ES-I3 (cell line): ENCODE data around the gene PLAU.
"Not testable (repeated sequence)": the region's sequence is repeated elsewhere in the genome, so short reads cannot be mapped to it uniquely, and the experiment has no call there.

Experiments used
- H3K36me3 ChIP-seq: 2 replicates; pipeline ENCODE4 v1.6.1; 2013; ENCODE audit warnings: mild to moderate bottlenecking, low read length, control low read depth, moderate library complexity; ENCODE audit not compliant: insufficient read depth
- H3K4me1 ChIP-seq: 2 replicates; pipeline ENCODE4 v1.6.1; 2013; ENCODE audit warnings: mild to moderate bottlenecking, control low read depth, low read length; ENCODE audit not compliant: insufficient read depth
- H3K9ac ChIP-seq: 2 replicates; pipeline ENCODE4 v1.6.1; 2013; ENCODE audit warnings: low read depth, mild to moderate bottlenecking, low read length, moderate library complexity
- H3K9me3 ChIP-seq: 2 replicates; pipeline ENCODE4 v1.6.1; 2013; ENCODE audit warnings: mild to moderate bottlenecking, low read length, moderate library complexity; ENCODE audit not compliant: control insufficient read depth, insufficient read depth

PLAU gene

DNA sequence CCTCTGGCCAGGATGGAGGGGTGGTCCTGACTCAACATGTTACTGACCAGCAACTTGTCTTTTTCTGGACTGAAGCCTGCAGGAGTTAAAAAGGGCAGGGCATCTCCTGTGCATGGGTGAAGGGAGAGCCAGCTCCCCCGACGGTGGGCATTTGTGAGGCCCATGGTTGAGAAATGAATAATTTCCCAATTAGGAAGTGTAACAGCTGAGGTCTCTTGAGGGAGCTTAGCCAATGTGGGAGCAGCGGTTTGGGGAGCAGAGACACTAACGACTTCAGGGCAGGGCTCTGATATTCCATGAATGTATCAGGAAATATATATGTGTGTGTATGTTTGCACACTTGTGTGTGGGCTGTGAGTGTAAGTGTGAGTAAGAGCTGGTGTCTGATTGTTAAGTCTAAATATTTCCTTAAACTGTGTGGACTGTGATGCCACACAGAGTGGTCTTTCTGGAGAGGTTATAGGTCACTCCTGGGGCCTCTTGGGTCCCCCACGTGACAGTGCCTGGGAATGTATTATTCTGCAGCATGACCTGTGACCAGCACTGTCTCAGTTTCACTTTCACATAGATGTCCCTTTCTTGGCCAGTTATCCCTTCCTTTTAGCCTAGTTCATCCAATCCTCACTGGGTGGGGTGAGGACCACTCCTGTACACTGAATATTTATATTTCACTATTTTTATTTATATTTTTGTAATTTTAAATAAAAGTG, 6.0 kb downstream of the PLAU start:
- Histone ChIP-seq H3K9ac (no peak overlapping the region), H3K4me1 (peaks cover 20% of the 10 kb centered on the region; the same call in 1 of the 2 replicates), H3K9me3 (no peaks in the 10 kb centered on the region), H3K36me3 (peaks cover 6% of the 10 kb centered on the region)

DNA sequence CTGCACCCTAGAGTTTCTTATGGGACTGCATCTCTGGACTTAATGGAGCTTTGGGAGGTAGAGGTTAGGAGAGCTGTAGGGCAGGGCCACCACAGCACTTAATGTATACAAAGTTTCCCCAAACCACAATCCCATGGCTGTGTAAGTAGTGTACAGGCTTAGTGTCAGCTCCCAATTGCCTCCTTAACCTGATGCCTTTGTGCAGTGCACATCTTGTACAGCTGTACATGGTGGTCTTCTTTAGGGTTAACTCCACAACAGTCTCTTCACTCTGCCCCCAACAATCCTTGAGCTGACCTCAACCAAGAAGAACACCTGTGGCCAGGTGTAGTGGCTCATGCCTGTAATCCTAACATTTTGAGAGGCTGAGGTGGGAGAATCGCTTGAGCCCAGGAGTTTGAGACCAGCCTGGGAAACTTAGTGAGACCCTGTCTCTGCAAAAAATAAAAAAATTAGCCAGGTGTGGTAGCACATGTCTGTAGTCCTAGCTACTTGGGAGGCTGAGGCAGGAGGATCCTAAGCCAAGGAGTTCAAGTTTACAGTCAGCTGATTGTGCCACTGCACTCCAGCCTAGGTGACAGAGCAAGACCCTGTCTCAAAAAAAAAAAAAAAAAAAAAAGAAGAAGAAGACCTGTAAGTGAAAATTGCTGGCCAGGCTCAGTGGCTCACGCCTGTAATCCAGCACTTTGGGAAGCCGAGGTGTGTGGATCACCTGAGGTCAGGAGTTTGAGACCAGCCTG, 6.8 kb downstream of the PLAU start:
- H3K9ac ChIP-seq: no peak overlapping the region
- peaks cover 6% of the 10 kb centered on the region for H3K36me3 ChIP-seq
- H3K9me3 ChIP-seq: no peaks in the 10 kb centered on the region
- peaks cover 20% of the 10 kb centered on the region; the same call in 1 of the 2 replicates for H3K4me1 ChIP-seq

DNA sequence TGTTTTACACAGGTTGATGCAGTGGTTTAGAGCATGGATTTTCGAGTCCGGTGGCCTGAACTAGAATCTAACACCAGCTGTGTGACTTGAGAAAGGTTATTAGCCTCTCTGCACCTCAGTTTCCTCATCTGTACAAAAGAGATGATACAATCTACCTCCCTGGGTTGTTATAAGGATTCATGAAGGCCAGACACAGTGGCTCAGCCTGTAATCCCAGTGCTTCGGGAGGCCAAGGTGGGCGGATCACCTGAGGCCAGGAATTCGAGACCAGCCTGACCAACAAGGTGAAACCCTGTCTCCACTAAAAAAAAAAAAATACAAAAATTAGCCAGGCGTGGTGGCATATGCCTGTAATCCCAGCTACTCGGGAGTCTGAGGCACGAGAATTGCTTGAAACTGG, 8.5 kb downstream of the PLAU start:
- H3K4me1 ChIP-seq: peaks cover 22% of the 10 kb centered on the region
- H3K9ac ChIP-seq, H3K9me3 ChIP-seq, H3K36me3 ChIP-seq: not testable (repeated sequence)

GRCh38 chr10:73920089-73920488, 9.2 kb downstream of the PLAU start:
- Histone ChIP-seq H3K4me1 (peaks cover 21% of the 10 kb centered on the region), H3K9ac (no peak overlapping the region), H3K36me3 (no peaks in the 10 kb centered on the region), H3K9me3 (no peaks in the 10 kb centered on the region)

- Histone ChIP-seq H3K36me3 (no peaks in the 10 kb centered on the region), H3K4me1 (peaks cover 21% of the 10 kb centered on the region), H3K9ac (no peak overlapping the region), H3K9me3 (no peaks in the 10 kb centered on the region)
Observed at GRCh38 chr10:73922007-73922863, 11.3 kb downstream of the PLAU start.

- Histone ChIP-seq H3K36me3 (no peaks in the 10 kb centered on the region), H3K9me3 (no peaks in the 10 kb centered on the region), H3K4me1 (peaks cover 21% of the 10 kb centered on the region), H3K9ac (no peak overlapping the region)
Observed at GRCh38 chr10:73922864-73923133, 11.9 kb downstream of the PLAU start.

GRCh38 chr10:73923935-73924598, 13.1 kb downstream of the PLAU start:
- Histone ChIP-seq H3K9me3 (no peaks in the 10 kb centered on the region), H3K9ac (no peak overlapping the region), H3K4me1 (peaks cover 21% of the 10 kb centered on the region), H3K36me3 (no peaks in the 10 kb centered on the region)

- Histone ChIP-seq H3K36me3 (no peaks in the 10 kb centered on the region), H3K4me1 (peaks cover 16% of the 10 kb centered on the region), H3K9ac (no peak overlapping the region), H3K9me3 (no peaks in the 10 kb centered on the region)
Observed at GRCh38 chr10:73924935-73925334, 14.0 kb downstream of the PLAU start.

- no peak overlapping the region for H3K9ac ChIP-seq
- peaks cover 12% of the 10 kb centered on the region for H3K4me1 ChIP-seq
- no peaks in the 10 kb centered on the region for H3K9me3 ChIP-seq
Observed at GRCh38 chr10:73925539-73925938, 14.6 kb downstream of the PLAU start.

DNA sequence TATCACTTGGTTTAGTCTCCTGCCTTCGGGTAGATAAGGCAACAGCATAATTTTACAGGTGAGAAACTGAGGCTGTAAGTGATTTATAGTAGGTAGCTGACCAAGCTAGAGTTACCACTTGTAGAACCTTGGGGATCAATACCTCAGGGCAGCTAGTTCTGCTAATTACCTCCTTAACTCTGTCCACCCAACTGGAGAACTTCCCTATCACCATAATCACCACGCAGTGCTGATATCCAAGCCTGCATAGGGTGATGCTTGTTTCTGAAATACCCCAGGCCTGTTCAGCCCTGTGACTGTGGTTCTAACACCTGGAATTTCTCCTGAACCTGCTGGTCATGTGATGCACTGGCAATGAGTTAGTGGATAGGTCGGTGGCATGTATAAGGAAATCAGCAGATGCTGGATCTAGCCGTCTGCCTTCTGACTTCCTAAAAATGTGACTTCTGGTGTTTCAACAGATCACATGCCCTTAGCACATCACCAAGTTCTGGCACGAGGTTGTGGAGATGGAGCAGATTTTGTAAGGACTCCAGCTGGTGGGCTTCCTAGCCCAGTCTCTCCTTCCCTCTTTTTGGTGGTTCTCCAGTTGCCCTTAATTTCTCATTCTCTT, 15.3 kb downstream of the PLAU start:
- no peaks in the 10 kb centered on the region for H3K36me3 ChIP-seq
- peaks cover 15% of the 10 kb centered on the region for H3K4me1 ChIP-seq
- H3K9me3 ChIP-seq: no peaks in the 10 kb centered on the region
- no peak overlapping the region for H3K9ac ChIP-seq

More at GRCh38 chr10:73925539-73925938, 14.6 kb downstream of the PLAU start:
- no peaks in the 10 kb centered on the region for H3K36me3 ChIP-seq

GRCh38 chr10:73930630-73931327, 19.8 kb downstream of the PLAU start:
- not testable (repeated sequence) for H3K9me3 ChIP-seq, H3K36me3 ChIP-seq, H3K9ac ChIP-seq
- H3K4me1 ChIP-seq: peaks cover 21% of the 10 kb centered on the region

GRCh38 chr10:73931767-73932619, 21.1 kb downstream of the PLAU start:
- no peaks in the 10 kb centered on the region for H3K36me3 ChIP-seq
- no peaks in the 10 kb centered on the region for H3K9me3 ChIP-seq
- H3K9ac ChIP-seq: peak overlapping the region; percentile 31
- H3K4me1 ChIP-seq: peaks cover 22% of the 10 kb centered on the region

- Histone ChIP-seq H3K36me3 (no peaks in the 10 kb centered on the region), H3K9me3 (no peaks in the 10 kb centered on the region), H3K4me1 (peaks cover 24% of the 10 kb centered on the region), H3K9ac (peak overlapping the region; percentile 31; the same call in 1 of the 2 replicates)
Observed at GRCh38 chr10:73932620-73933112, 21.7 kb downstream of the PLAU start.
